ENCODE results near the gene DHRS3. TPM values are rescaled to one million over a fixed set of nuclear protein-coding genes. Genes with fewer than 3 reads are reported as not detected.
A peak's percentile ranks its signal among the peaks of the same experiment; 100 is the strongest.

DHRS3 gene
- total and polyA plus RNA-seq, 2 donors = 62.1 to 83.2 TPM

GRCh38 chr1:12549460-12550349 lies 68.3 kb downstream of the DHRS3 start:
- 32% methylated on average over 31 of the region's 31 CpGs for WGBS
- Histone ChIP-seq H3K27ac (ENCODE audit: low read depth) (peak overlapping the region; percentile 82), H3K36me3 (ENCODE audit: insufficient read depth) (no peaks in the 10 kb centered on the region), H3K4me1 (ENCODE audit: insufficient read depth) (no peaks in the 10 kb centered on the region), H3K4me3 (ENCODE audit: low read depth, low read length) (no peak overlapping the region)
- DNase-seq (ENCODE audit: extremely low spot score) = peak; percentile 62

GRCh38 chr1:12548973-12549459 lies 69.0 kb downstream of the DHRS3 start:
- DNase-seq (ENCODE audit: extremely low spot score) = no peak
- Histone ChIP-seq H3K4me3 (ENCODE audit: low read depth, low read length) (no peak overlapping the region), H3K36me3 (ENCODE audit: insufficient read depth) (no peaks in the 10 kb centered on the region), H3K4me1 (ENCODE audit: insufficient read depth) (no peaks in the 10 kb centered on the region), H3K27ac (ENCODE audit: low read depth) (peak overlapping the region; percentile 82)
- 32% methylated on average over 27 of the region's 27 CpGs for WGBS

GRCh38 chr1:12548279-12548972 lies 69.6 kb downstream of the DHRS3 start:
- H3K4me3 ChIP-seq (ENCODE audit: low read depth, low read length) = no peak overlapping the region
- no peak overlapping the region for H3K27ac ChIP-seq (ENCODE audit: low read depth)
- no peak for DNase-seq (ENCODE audit: extremely low spot score)
- 86% methylated on average over 14 of the region's 14 CpGs for WGBS
- H3K4me1 ChIP-seq (ENCODE audit: insufficient read depth) = no peaks in the 10 kb centered on the region
- H3K36me3 ChIP-seq (ENCODE audit: insufficient read depth) = no peaks in the 10 kb centered on the region

GRCh38 chr1:12547586-12548225 lies 70.3 kb downstream of the DHRS3 start:
- WGBS = 90% methylated on average over 20 of the region's 20 CpGs
- DNase-seq (ENCODE audit: extremely low spot score) = no peak
- H3K27ac ChIP-seq (ENCODE audit: low read depth) = peak overlapping the region; percentile 19
- no peak overlapping the region for H3K4me3 ChIP-seq (ENCODE audit: low read depth, low read length)
- H3K4me1 ChIP-seq (ENCODE audit: insufficient read depth) = no peaks in the 10 kb centered on the region
- H3K36me3 ChIP-seq (ENCODE audit: insufficient read depth) = no peaks in the 10 kb centered on the region

- Histone ChIP-seq H3K4me3 (ENCODE audit: low read depth, low read length) (no peak overlapping the region), H3K27ac (ENCODE audit: low read depth) (no peak overlapping the region), H3K36me3 (ENCODE audit: insufficient read depth) (no peaks in the 10 kb centered on the region), H3K4me1 (ENCODE audit: insufficient read depth) (no peaks in the 10 kb centered on the region)
- no peak for DNase-seq (ENCODE audit: extremely low spot score)
- 58% methylated on average over 17 of the region's 17 CpGs for WGBS
These were observed 71.0 kb downstream of the DHRS3 start for GRCh38 chr1:12546771-12547585.

- Histone ChIP-seq H3K4me3 (ENCODE audit: low read depth, low read length) (no peak overlapping the region), H3K4me1 (ENCODE audit: insufficient read depth) (no peaks in the 10 kb centered on the region), H3K36me3 (ENCODE audit: insufficient read depth) (no peaks in the 10 kb centered on the region), H3K27ac (ENCODE audit: low read depth) (no peak overlapping the region)
- no peak for DNase-seq (ENCODE audit: extremely low spot score)
- WGBS = 60% methylated on average over 8 of the region's 8 CpGs
These were observed 73.0 kb downstream of the DHRS3 start for GRCh38 chr1:12544992-12545391.

- no peaks in the 10 kb centered on the region for H3K4me1 ChIP-seq (ENCODE audit: insufficient read depth)
- WGBS = 53% methylated on average over 4 of the region's 4 CpGs
- no peak overlapping the region for H3K27ac ChIP-seq (ENCODE audit: low read depth)
- DNase-seq (ENCODE audit: extremely low spot score) = no peak
- no peaks in the 10 kb centered on the region for H3K36me3 ChIP-seq (ENCODE audit: insufficient read depth)
- no peak overlapping the region for H3K4me3 ChIP-seq (ENCODE audit: low read depth, low read length)
These were observed 73.7 kb downstream of the DHRS3 start for GRCh38 chr1:12544357-12544756.

- H3K4me1 ChIP-seq (ENCODE audit: insufficient read depth) = no peaks in the 10 kb centered on the region
- 53% methylated on average over 9 of the region's 9 CpGs for WGBS
These were observed 74.3 kb downstream of the DHRS3 start for GRCh38 chr1:12543740-12544154.

GRCh38 chr1:12542616-12543592 lies 75.1 kb downstream of the DHRS3 start:
- Histone ChIP-seq H3K4me1 (ENCODE audit: insufficient read depth) (no peaks in the 10 kb centered on the region), H3K4me3 (ENCODE audit: low read depth, low read length) (no peak overlapping the region), H3K36me3 (ENCODE audit: insufficient read depth) (no peaks in the 10 kb centered on the region), H3K27ac (ENCODE audit: low read depth) (no peak overlapping the region)
- 87% methylated on average over 9 of the region's 9 CpGs for WGBS
- no peak for DNase-seq (ENCODE audit: extremely low spot score)

More at GRCh38 chr1:12543740-12544154, 74.3 kb downstream of the DHRS3 start:
- DNase-seq (ENCODE audit: extremely low spot score) = no peak
- no peaks in the 10 kb centered on the region for H3K36me3 ChIP-seq (ENCODE audit: insufficient read depth)
- H3K27ac ChIP-seq (ENCODE audit: low read depth) = no peak overlapping the region
- H3K4me3 ChIP-seq (ENCODE audit: low read depth, low read length) = no peak overlapping the region

- no peaks in the 10 kb centered on the region for H3K36me3 ChIP-seq (ENCODE audit: insufficient read depth)
- no peaks in the 10 kb centered on the region for H3K4me1 ChIP-seq (ENCODE audit: insufficient read depth)
- no peak overlapping the region for H3K27ac ChIP-seq (ENCODE audit: low read depth)
- WGBS = 90% methylated on average over 9 of the region's 9 CpGs
- H3K4me3 ChIP-seq (ENCODE audit: low read depth, low read length) = no peak overlapping the region
- no peak for DNase-seq (ENCODE audit: extremely low spot score)
These were observed 75.9 kb downstream of the DHRS3 start for GRCh38 chr1:12542138-12542465.

- Histone ChIP-seq H3K4me3 (ENCODE audit: low read depth, low read length) (no peak overlapping the region), H3K4me1 (ENCODE audit: insufficient read depth) (no peaks in the 10 kb centered on the region), H3K27ac (ENCODE audit: low read depth) (peak overlapping the region; percentile 45), H3K36me3 (ENCODE audit: insufficient read depth) (no peaks in the 10 kb centered on the region)
- 48% methylated on average over 17 of the region's 17 CpGs for WGBS
- no peak for DNase-seq (ENCODE audit: extremely low spot score)
These were observed 76.5 kb downstream of the DHRS3 start for GRCh38 chr1:12541274-12542137.
